RWPE2 (cell line): ENCODE data around the gene ELAVL2.

ENCODE experiments used
- ATAC-seq: fragments of 200-7000 bp; cut with Tn5 transposase; 3 replicates; pipeline ENCODE4 v1.9.1; 2021; ENCODE audit warnings: low read depth
- DNase-seq: peaks from one replicate; pipeline ENCODE4 v3.0.0-alpha.2; 2020; ENCODE audit warnings: low spot score
- H3K27ac ChIP-seq: fragments of 450-650 bp; 2 replicates; pipeline ENCODE4 v1.5.1; 2017; ENCODE audit warnings: mild to moderate bottlenecking; ENCODE audit not compliant: poor library complexity, severe bottlenecking
- H3K27me3 ChIP-seq: fragments of 250-450 bp; sonication (Bioruptor Pico); 2 replicates; pipeline ENCODE4 v1.5.1; 2021; ENCODE audit warnings: mild to moderate bottlenecking, moderate library complexity; ENCODE audit not compliant: insufficient read depth, poor library complexity, severe bottlenecking
- H3K36me3 ChIP-seq: fragments of 250-450 bp; sonication (Bioruptor Pico); 2 replicates; pipeline ENCODE4 v1.5.1; 2020; ENCODE audit warnings: low read depth, mild to moderate bottlenecking, moderate library complexity
- H3K4me1 ChIP-seq: fragments of 250-450 bp; sonication (Bioruptor Pico); 2 replicates; pipeline ENCODE4 v1.5.1; 2021; ENCODE audit warnings: mild to moderate bottlenecking, moderate library complexity; ENCODE audit not compliant: insufficient read depth, poor library complexity, severe bottlenecking
- H3K4me3 ChIP-seq: fragments of 250-450 bp; sonication (Bioruptor Pico); 2 replicates; pipeline ENCODE4 v1.5.1; 2021; ENCODE audit warnings: mild to moderate bottlenecking, moderate library complexity; ENCODE audit not compliant: severe bottlenecking
- H3K9me3 ChIP-seq: fragments of 250-450 bp; sonication (Bioruptor Pico); 2 replicates; pipeline ENCODE4 v1.5.1; 2021; ENCODE audit warnings: mild to moderate bottlenecking, moderate library complexity; ENCODE audit not compliant: severe bottlenecking
- TF ChIP-seq, protein P1 (sequence below): fragments of 450-650 bp; IDR thresholded peaks from one replicate; pipeline ENCODE4 v1.5.1; 2017; ENCODE audit warnings: mild to moderate bottlenecking, moderate library complexity; ENCODE audit not compliant: poor library complexity, severe bottlenecking

ELAVL2 gene

DNA sequence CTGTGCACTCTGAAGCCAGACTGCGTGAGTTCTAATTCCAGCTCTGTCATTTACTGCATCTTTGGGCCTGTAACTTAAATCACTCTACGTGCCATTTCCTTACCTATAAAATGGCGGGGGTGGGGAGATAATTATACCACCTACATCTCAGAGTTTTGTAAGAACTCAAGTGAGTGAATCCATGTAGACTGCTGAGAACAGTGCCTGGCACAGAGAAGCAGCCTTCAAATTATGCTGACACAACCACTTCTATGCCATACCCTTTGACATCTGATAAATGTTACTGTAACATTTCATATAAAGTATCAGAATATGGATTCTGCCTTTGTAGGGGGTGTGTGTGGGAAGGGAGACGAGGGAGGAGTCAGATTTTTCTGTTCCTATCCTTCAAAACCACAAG is 27.7 kb downstream of the ELAVL2 start:
- Histone ChIP-seq H3K9me3 (no peaks in the 10 kb centered on the region), H3K4me1 (no peaks in the 10 kb centered on the region), H3K36me3 (no peaks in the 10 kb centered on the region), H3K27ac (no peak overlapping the region), H3K4me3 (no peak overlapping the region), H3K27me3 (no peaks in the 10 kb centered on the region)
- ATAC-seq = no peak
- TF ChIP-seq, protein P1, sequence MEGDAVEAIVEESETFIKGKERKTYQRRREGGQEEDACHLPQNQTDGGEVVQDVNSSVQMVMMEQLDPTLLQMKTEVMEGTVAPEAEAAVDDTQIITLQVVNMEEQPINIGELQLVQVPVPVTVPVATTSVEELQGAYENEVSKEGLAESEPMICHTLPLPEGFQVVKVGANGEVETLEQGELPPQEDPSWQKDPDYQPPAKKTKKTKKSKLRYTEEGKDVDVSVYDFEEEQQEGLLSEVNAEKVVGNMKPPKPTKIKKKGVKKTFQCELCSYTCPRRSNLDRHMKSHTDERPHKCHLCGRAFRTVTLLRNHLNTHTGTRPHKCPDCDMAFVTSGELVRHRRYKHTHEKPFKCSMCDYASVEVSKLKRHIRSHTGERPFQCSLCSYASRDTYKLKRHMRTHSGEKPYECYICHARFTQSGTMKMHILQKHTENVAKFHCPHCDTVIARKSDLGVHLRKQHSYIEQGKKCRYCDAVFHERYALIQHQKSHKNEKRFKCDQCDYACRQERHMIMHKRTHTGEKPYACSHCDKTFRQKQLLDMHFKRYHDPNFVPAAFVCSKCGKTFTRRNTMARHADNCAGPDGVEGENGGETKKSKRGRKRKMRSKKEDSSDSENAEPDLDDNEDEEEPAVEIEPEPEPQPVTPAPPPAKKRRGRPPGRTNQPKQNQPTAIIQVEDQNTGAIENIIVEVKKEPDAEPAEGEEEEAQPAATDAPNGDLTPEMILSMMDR = no peak
- no peak for DNase-seq

DNA sequence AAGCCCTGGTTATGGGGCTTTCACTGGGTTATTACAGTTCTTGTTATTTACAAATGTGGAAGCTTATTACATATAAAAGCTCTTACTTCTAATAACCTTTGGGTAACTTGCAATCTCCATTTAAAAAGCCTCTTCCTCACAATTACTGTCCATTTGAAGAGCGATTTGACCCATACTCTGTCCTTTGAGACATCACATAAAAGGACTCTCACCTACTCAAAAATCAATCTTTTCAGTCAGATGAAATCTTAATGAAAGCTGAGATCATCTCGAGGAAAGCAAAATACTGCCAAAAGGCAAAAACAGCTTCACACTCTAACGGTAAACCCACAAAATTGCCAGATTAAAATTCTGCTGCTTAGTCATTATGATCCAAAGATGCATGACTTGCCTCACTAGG is 29.8 kb downstream of the ELAVL2 start:
- no peak for DNase-seq
- Histone ChIP-seq H3K4me1 (no peaks in the 10 kb centered on the region), H3K4me3 (no peak overlapping the region), H3K27me3 (no peaks in the 10 kb centered on the region), H3K36me3 (no peaks in the 10 kb centered on the region), H3K9me3 (no peaks in the 10 kb centered on the region), H3K27ac (no peak overlapping the region)
- no peak for ATAC-seq
- TF ChIP-seq, protein P1 = no peak

DNA sequence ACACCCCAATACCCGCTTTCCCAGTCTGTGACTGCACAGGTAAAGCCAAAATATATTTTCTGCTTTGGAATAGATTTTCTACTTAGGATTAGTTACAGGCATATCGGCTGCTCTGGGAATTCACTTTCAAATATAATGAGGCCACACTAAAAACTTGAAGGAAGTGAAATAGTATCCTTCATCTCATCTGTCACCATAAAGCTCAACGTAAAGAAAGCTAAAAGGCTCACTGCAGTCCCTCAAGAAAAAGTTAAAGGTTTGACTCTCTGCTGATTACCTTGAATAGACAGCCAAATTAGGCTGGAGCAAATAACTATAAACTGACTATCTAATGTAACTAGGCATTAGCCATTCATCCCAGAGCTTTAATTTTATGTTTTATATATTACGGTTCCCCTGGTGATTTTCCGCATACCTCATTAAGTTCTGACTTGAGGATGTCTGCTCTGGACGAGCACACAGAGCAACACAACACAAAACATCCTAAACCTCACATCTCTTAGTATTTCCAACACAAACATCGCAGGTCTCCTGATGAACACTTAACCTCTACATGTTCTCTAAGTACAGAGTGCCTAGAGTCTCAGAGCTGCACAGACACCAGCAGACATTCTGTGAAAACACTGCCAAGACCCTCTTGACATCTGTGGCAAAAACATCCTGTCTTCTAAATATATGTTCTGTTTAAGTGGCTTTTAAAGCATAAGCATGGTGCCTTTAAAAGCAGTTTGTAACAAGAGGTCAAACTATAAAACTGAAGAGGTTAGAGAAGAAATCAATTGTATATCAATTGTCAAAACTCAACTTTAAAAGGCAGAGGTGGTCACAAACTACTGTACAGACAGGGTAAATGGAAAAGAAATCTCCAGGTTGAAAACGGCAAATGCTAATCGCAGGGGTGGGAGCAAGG is 35.4 kb downstream of the ELAVL2 start:
- no peaks in the 10 kb centered on the region for H3K9me3 ChIP-seq
- ATAC-seq (no peak), DNase-seq (no peak)
- H3K36me3 ChIP-seq = no peaks in the 10 kb centered on the region
- TF ChIP-seq, protein P1 = no peak
- no peak overlapping the region for H3K27ac ChIP-seq
- no peaks in the 10 kb centered on the region for H3K27me3 ChIP-seq
- H3K4me3 ChIP-seq = no peak overlapping the region
- H3K4me1 ChIP-seq = no peaks in the 10 kb centered on the region

DNA sequence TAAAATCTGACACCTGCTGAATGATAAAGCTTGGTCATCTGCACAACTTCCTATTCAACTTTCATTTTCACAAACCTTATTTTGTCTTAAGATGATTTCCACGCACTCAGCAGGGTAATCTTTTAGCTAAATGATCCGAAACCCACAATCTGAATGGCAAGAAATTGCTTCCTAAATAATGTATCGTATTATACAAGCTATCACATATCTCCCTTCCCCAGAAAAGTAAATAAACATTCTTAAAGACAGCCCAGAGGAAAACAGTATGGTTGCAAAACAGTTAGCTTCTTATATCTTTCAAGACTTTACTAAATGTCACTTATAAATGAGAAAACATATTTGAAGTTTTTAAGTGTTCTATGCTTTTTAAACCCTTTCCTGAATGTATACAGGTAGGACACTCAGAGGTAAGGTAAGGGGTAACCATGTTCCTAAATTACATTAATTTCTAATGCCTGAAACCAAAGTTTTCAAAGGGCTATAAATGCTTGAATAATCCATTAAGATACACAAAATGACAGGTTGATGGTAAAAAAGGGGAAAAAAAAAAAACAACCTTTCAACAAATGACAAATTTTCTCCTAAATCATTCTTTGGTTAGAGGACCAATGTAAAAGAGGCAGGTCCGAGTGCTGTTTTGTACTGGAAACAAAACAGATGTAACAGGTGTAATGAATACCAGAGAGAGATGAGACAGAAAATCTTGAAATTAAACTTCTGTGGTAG is 36.3 kb downstream of the ELAVL2 start:
- TF ChIP-seq, protein P1 = no peak
- no peaks in the 10 kb centered on the region for H3K36me3 ChIP-seq

More for the DNA sequence above, 36.3 kb downstream of the ELAVL2 start:
- H3K27me3 ChIP-seq = no peaks in the 10 kb centered on the region
- ATAC-seq (no peak), DNase-seq (no peak)
- H3K27ac ChIP-seq = no peak overlapping the region
- H3K4me1 ChIP-seq = no peaks in the 10 kb centered on the region
- H3K9me3 ChIP-seq = no peaks in the 10 kb centered on the region
- no peak overlapping the region for H3K4me3 ChIP-seq
